Tibial nerve (tissue), 3 donors: ENCODE measurements around the gene FMO4.

Experiments used
- CTCF ChIP-seq, 5 experiments: fragments of 200-600 bp in 3 of 5; fragments of 450-650 bp in 2 of 5; sonication (generic) in 3 of 5; IDR thresholded peaks; one replicate each; pipeline ENCODE4 v1.5.1; 2016 to 2019; ENCODE audit warnings: antibody characterized with exemption in 5 of 5, mild to moderate bottlenecking in 3 of 5, moderate library complexity in 2 of 5
- POLR2A ChIP-seq, 2 donors: fragments of 450-650 bp; IDR thresholded peaks; one replicate each; pipeline ENCODE4 v1.6.1; 2017; ENCODE audit warnings: antibody characterized with exemption in 2 of 2, mild to moderate bottlenecking in 2 of 2, moderate library complexity in 2 of 2

GRCh38 chr1:171384496-171384895 lies 70.5 kb downstream of the FMO4 start:
- TF ChIP-seq CTCF (IDR thresholded peaks at IDR 0.05) (no peak), POLR2A (IDR thresholded peaks at IDR 0.05) (no peak)
